Thyroid gland (tissue), 4 donors: Measurements from ENCODE around the gene MCMBP. TPM values are rescaled to one million over a fixed set of nuclear protein-coding genes. Genes with fewer than 3 reads are reported as not detected.
"Not testable (repeated sequence)": the region's sequence is repeated elsewhere in the genome, so short reads cannot be mapped to it uniquely, and the experiment has no call there.

Source experiments
- DNase-seq, 2 donors: peaks; one replicate each; pipeline ENCODE4 v3.0.0-alpha.2; 2019
- H3K27ac ChIP-seq, 3 donors: fragments of 200-600 bp; sonication (generic); 1 replicate in 2 of 3; 2 replicates in 1 of 3; pipeline ENCODE4 v1.5.1; 2016 to 2019; ENCODE audit warnings: mild to moderate bottlenecking in 1 of 3, moderate library complexity in 1 of 3
- H3K27me3 ChIP-seq: fragments of 200-600 bp; sonication (generic); one replicate; pipeline ENCODE4 v1.5.1; 2019
- H3K36me3 ChIP-seq, 2 donors: fragments of 200-600 bp; sonication (generic); one replicate each; pipeline ENCODE4 v1.5.1; 2016 to 2019
- H3K4me1 ChIP-seq, 2 donors: fragments of 200-600 bp; sonication (generic); one replicate each; pipeline ENCODE4 v1.5.1; 2017 to 2019
- H3K4me3 ChIP-seq, 3 donors: fragments of 200-600 bp; sonication (generic); replicated peaks in 1 of 3; 1 replicate in 2 of 3; 2 replicates in 1 of 3; pipeline ENCODE4 v1.5.1; 2016; ENCODE audit warnings: mild to moderate bottlenecking in 1 of 3
- H3K9me3 ChIP-seq: fragments of 200-600 bp; sonication (generic); one replicate; pipeline ENCODE4 v1.5.1; 2017
- POLR2A ChIP-seq, 2 donors: fragments of 450-650 bp; IDR thresholded peaks; one replicate each; pipeline ENCODE4 v1.6.1; 2017; ENCODE audit warnings: antibody characterized with exemption in 2 of 2, mild to moderate bottlenecking in 2 of 2, moderate library complexity in 1 of 2
- WGBS, 2 donors: methylation state at CpG; one replicate each; pipeline ENCODE4 v1.1.5; 2017; 5-methylcytosine and 5-hydroxymethylcytosine counted together
- intact Hi-C: fragments of 100-400 bp; cut with DNase I; formaldehyde crosslinking; loops from one replicate; pipeline ENCODE4 v1.15.1; 2023
- total RNA-seq, 4 donors: library from RNA; depleted of rRNA; stranded (reverse); fragments of >200 nt; gene quantifications; one replicate each; pipeline ENCODE4 v1.2.3, GENCODE V29; 2016
- TF ChIP-seq, protein P1 (sequence below), 6 experiments: fragments of 200-600 bp in 3 of 6; fragments of 450-650 bp in 3 of 6; sonication (generic) in 3 of 6; IDR thresholded peaks; one replicate each; pipeline ENCODE4 v1.5.1; 2016 to 2019; ENCODE audit warnings: antibody characterized with exemption in 6 of 6, mild to moderate bottlenecking in 2 of 6, inconsistent platforms in 1 of 6, moderate library complexity in 1 of 6

The MCMBP gene
- total RNA-seq, 4 donors from 2014 or later = 44.3 to 79.1 (median 59.0) TPM

DNA sequence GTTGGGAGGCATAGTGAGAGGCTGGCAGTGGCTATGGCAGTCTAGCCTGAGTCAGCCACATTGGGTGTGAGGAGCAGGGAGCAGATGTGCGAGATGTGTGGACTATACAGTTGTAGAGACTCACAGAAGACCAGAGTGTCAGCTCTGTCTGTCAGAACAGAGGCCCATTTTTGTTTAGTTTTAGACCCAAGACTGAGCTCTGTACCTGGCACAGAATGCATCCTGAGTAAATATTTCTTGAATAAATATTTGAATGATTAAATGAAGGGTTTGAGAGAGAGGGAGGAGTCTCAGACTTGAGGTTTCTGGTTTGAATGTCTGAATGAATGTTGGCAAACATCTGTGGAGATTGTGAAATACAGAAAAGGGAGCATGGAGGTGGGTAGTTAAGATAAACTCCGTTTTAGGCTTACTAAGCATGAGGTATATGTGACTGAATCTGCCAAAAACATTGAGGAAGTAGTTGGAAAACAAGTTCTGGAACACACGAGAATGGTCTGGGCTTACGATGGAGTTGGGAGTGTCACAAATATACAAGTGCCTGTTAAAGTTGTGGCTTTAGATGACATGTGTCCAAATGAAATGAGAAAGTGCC, 23.5 kb upstream of the MCMBP start:
- Histone ChIP-seq H3K4me3 (no peak overlapping the region), H3K4me1 (peaks cover 36 to 37% of the 10 kb centered on the region in 2 donors), H3K27me3 (no peaks in the 10 kb centered on the region), H3K9me3 (no peaks in the 10 kb centered on the region), H3K36me3 (peaks cover 4 to 10% of the 10 kb centered on the region in 2 donors), H3K27ac (peak overlapping the region in 2 of 3 donors; percentile 10)
- DNase-seq = no peak
- intact Hi-C loops = no loop called here
- WGBS, 2 donors = 29 to 46% methylated on average over 4 of the region's 4 CpGs
- TF ChIP-seq, protein P1, sequence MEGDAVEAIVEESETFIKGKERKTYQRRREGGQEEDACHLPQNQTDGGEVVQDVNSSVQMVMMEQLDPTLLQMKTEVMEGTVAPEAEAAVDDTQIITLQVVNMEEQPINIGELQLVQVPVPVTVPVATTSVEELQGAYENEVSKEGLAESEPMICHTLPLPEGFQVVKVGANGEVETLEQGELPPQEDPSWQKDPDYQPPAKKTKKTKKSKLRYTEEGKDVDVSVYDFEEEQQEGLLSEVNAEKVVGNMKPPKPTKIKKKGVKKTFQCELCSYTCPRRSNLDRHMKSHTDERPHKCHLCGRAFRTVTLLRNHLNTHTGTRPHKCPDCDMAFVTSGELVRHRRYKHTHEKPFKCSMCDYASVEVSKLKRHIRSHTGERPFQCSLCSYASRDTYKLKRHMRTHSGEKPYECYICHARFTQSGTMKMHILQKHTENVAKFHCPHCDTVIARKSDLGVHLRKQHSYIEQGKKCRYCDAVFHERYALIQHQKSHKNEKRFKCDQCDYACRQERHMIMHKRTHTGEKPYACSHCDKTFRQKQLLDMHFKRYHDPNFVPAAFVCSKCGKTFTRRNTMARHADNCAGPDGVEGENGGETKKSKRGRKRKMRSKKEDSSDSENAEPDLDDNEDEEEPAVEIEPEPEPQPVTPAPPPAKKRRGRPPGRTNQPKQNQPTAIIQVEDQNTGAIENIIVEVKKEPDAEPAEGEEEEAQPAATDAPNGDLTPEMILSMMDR (IDR thresholded peaks at IDR 0.05) = no peak
- no peak for TF ChIP-seq POLR2A (IDR thresholded peaks at IDR 0.05)

DNA sequence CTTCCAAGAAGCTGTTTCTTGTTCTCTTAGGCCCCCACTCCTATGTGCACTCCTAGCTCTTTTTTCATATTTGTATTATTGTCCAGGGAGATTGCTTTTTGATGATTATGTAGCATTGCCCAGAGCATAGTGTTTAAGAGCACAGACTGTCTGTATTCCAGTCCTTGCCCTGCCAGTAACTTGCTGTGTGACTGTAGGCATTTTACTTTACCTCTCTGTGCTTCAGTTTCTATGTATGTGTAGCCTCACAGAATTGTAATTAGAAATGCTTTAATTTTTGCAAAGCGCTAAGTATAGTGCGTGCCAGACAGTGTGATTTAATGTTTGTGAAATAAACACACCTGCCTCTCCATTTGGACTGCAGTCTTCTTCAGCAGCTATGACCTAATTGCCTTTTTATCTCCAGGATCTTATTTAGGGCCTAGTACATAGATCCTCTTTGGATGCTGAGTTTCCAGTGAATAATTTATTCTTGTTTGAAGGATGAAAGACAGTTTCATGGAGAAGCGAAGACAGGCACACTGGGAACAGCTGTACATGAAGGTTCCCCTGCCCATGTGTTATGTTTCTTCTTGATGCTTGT, 21.3 kb upstream of the MCMBP start:
- Histone ChIP-seq H3K27ac (no peak overlapping the region), H3K9me3 (no peaks in the 10 kb centered on the region), H3K36me3 (peaks cover 4 to 7% of the 10 kb centered on the region in 2 donors), H3K4me1 (peaks cover 33 to 37% of the 10 kb centered on the region in 2 donors), H3K27me3 (no peaks in the 10 kb centered on the region), H3K4me3 (no peak overlapping the region)
- no peak for TF ChIP-seq POLR2A (IDR thresholded peaks at IDR 0.05)
- TF ChIP-seq, protein P1 (IDR thresholded peaks at IDR 0.05) = no peak
- WGBS, 2 donors = 95 to 96% methylated on average over 3 of the region's 3 CpGs
- DNase-seq = no peak
- intact Hi-C loops = no loop called here

DNA sequence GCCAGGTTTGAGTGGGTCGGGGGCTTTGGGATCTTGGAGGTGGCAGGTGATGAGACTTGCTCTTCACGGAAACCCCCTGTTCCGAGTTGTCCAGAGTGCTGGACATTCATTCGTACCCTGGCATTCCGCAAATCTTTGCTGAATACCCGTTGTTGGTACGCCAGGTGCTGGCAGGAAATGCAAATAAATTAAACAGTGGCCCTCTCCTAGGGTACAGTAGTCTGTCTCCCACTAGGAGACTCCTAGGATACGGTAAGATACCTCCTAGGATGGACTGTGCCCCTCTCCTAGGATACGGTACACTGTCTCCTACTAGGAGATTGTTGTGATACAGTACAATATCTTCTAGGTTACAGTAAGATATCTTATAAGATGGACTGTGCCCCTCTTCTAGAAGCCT, 20.4 kb upstream of the MCMBP start:
- WGBS, 2 donors = 3 to 8% methylated on average over 9 of the region's 9 CpGs
- no peaks in the 10 kb centered on the region for H3K27me3 ChIP-seq
- intact Hi-C loops = no loop called here
- H3K36me3 ChIP-seq = no peaks in the 10 kb centered on the region
- H3K9me3 ChIP-seq = no peaks in the 10 kb centered on the region
- no peak for DNase-seq
- H3K4me1 ChIP-seq = peaks cover 33 to 37% of the 10 kb centered on the region in 2 donors
- peak overlapping the region; percentile 74 to 100 (median 84) for H3K4me3 ChIP-seq
- H3K27ac ChIP-seq = peak overlapping the region; percentile 64 to 76 (median 72)
- TF ChIP-seq POLR2A (IDR thresholded peaks at IDR 0.05) = no peak
- TF ChIP-seq, protein P1 (IDR thresholded peaks at IDR 0.05) = no peak

DNA sequence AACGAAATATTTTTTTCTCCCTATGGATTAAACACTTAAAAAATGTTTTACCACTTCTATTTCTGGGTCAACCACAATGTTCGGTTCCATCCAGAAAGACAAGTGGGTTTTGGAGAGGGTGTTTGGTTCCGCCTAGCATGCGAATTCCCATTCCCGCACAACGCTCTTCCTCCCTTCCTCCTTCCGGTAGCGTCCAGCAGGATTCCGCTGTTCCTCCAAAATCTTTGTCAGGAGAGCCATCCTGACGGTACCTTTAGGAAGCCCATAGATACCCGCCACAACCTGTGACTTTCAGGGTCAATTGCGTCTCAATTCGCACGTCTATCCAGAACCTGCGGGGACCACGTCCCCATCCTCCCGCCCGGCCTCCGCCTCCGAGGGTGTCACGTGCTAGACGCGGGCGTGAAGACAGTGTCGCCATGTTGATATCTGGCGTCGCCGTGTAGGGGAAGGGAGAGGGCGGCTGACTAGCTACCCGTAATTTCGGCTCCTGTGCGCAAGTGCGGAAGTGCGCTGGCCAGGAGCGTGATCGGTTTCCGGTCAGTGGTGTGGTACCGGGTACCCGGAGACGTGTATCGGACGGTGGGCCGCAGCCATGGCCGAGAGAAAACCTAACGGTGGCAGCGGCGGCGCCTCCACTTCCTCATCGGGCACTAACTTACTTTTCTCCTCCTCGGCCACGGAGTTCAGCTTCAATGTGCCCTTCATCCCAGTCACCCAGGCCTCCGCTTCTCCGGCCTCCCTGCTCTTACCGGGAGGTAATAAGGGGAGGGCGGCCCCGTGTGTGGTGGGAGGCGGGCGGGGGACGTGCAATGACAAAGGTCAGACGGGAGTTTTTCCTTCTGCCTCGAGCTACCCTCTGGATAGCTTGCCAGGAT, 19.8 kb upstream of the MCMBP start, which contains the start of gene SEC23IP:
Gene SEC23IP (plus strand): TSS at position 543 of the 878 bp plus-strand sequence. CDS start 53 bp downstream, at position 596.
- WGBS, 2 donors = 1 to 2% methylated on average over 39 to 58 of the region's 61 CpGs
- H3K9me3 ChIP-seq = no peaks in the 10 kb centered on the region
- peak within 1 kb of the TSS; percentile 74 to 100 (median 84) for H3K4me3 ChIP-seq
- TF ChIP-seq, protein P1 (IDR thresholded peaks at IDR 0.05) = peak in 1 of 6 experiments; percentile 5
- TF ChIP-seq POLR2A (IDR thresholded peaks at IDR 0.05) = peak in 1 of 2 donors; percentile 83
- H3K36me3 ChIP-seq = no peaks in the 10 kb centered on the region
- peak; percentile 98 for DNase-seq
- peaks cover 32 to 34% of the 10 kb centered on the region in 2 donors for H3K4me1 ChIP-seq
- intact Hi-C loops = no loop called here
- H3K27ac ChIP-seq = peak within 1 kb of the TSS; percentile 64 to 76 (median 72)
- no peaks in the 10 kb centered on the region for H3K27me3 ChIP-seq

DNA sequence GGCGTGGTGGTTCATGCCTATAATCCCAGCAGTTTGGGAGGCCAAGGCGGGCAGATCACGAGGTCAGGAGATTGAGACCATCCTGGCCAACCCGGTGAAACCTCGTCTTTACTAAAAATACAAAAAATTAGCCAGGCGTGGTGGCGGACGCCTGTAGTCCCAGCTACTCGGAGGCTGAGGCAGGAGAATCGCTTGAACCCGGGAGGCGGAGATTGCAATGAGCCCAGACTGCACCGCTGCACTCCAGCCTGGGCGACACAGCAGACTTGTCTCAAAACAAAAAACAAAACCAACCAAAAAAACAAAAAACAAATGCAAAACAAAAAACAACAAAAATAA, 19.2 kb upstream of the MCMBP start:
- Histone ChIP-seq H3K4me1 (peaks cover 27 to 28% of the 10 kb centered on the region in 2 donors), H3K4me3 (peak overlapping the region in 2 of 3 donors; percentile 74 to 100), H3K27ac (peak overlapping the region; percentile 64 to 76 (median 72))
- H3K36me3 ChIP-seq, H3K9me3 ChIP-seq, H3K27me3 ChIP-seq, intact Hi-C loops: not testable (repeated sequence)
- 51 to 55% methylated on average over 14 of the region's 14 CpGs for WGBS, 2 donors
- peak in 1 of 2 donors; percentile 11 for DNase-seq

DNA sequence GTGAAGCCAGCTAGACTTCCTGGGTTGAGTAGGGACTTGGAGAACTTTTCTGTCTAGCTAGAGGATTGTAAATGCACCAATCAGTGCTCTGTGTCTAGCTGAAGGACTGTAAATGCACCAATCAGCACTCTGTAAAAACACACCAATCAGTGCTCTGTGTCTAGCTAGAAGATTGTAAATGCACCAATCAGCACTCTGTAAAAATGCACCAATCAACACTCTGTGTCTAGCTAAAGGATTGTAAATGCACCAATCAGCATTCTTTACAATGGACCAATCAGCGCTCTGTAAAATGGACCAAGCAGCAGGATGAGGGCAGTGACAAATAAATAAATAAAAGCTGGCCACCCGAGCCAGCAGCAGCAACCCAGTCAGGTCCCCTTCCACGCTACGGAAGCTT, 17.7 kb upstream of the MCMBP start:
- 84 to 87% methylated on average over 4 of the region's 4 CpGs for WGBS, 2 donors
- DNase-seq, intact Hi-C loops, H3K4me3 ChIP-seq, H3K27me3 ChIP-seq, H3K27ac ChIP-seq, H3K36me3 ChIP-seq, H3K9me3 ChIP-seq: not testable (repeated sequence)
- peaks cover 13 to 19% of the 10 kb centered on the region in 2 donors for H3K4me1 ChIP-seq

DNA sequence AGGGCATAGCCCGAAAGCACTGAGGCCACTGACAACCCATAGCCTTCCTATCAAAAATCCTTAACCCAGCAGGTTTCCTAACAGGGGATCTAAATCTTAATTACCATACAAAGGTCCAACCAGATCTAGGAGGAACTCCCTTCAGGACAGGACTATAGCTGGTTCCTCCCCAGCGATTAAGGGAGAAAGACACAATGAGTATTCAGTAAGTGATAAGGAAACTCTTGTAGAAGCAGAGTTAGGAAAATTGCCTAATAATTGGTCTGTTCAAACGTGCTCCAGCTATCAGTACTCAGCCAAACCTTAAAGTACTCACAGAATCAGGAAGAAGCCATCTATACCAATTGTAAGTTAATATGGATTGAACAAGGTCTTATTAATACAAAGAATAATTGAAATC, 16.6 kb upstream of the MCMBP start:
- H3K27ac ChIP-seq, H3K4me3 ChIP-seq, intact Hi-C loops, DNase-seq, H3K27me3 ChIP-seq, H3K36me3 ChIP-seq, H3K9me3 ChIP-seq: not testable (repeated sequence)
- H3K4me1 ChIP-seq = peaks cover 8 to 16% of the 10 kb centered on the region in 2 donors
- WGBS, 2 donors = 53 to 66% methylated on average over 3 of the region's 3 CpGs

DNA sequence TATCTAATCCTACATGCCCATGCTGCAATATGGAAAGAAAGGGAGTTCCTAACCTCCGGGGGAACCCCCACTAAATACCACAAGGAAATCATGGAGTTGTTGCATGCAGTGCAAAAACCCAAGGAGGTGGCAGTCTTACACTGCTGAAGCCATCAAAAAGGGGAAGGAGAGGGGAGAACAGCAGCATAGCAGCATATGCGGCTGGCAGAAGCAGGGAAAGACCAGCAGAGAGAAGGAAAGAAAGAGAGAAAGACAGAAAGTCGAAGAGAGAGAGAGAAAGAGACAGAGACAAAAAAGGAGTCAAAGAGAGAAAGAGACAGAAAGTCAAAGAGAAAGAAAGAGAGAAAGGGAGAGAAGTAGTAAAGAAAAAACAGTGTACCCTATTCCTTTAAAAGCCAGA, 16.1 kb upstream of the MCMBP start:
- H3K4me3 ChIP-seq, H3K27ac ChIP-seq, DNase-seq, H3K36me3 ChIP-seq, H3K27me3 ChIP-seq, intact Hi-C loops, H3K9me3 ChIP-seq: not testable (repeated sequence)
- 79 to 85% methylated on average over 3 of the region's 3 CpGs for WGBS, 2 donors
- peaks cover 4 to 11% of the 10 kb centered on the region in 2 donors for H3K4me1 ChIP-seq
